Right lobe of liver (tissue), 6 donors: ENCODE data around the gene EIF3F. TPM values are rescaled to one million over a fixed set of nuclear protein-coding genes. Genes with fewer than 3 reads are reported as not detected.

Experiments used
- ATAC-seq, 4 donors: fragments of 200-7000 bp; cut with Tn5 transposase; one replicate each; pipeline ENCODE4 v1.9.1; 2020; ENCODE audit warnings: mild to moderate bottlenecking in 4 of 4, moderate library complexity in 4 of 4
- DNase-seq, 3 donors: peaks; one replicate each; pipeline ENCODE4 v3.0.0-alpha.2; 2020
- H3K27ac ChIP-seq, 3 donors: fragments of 200-600 bp; one replicate each; pipeline ENCODE4 v1.8.0; 2022
- H3K27me3 ChIP-seq, 2 donors: fragments of 200-600 bp; one replicate each; pipeline ENCODE4 v1.8.0; 2022
- H3K36me3 ChIP-seq, 4 donors: fragments of 200-600 bp; sonication (generic) in 1 of 4; one replicate each; pipeline versions ENCODE4 v1.5.1 to v1.8.0; 2017 to 2022; ENCODE audit warnings: control low read depth in 1 of 4
- H3K4me1 ChIP-seq, 4 donors: fragments of 200-600 bp; sonication (generic) in 1 of 4; one replicate each; pipeline versions ENCODE4 v1.5.1 to v1.8.0; 2017 to 2022; ENCODE audit warnings: control low read depth in 1 of 4
- H3K4me3 ChIP-seq, 3 donors: fragments of 200-600 bp; one replicate each; pipeline ENCODE4 v1.8.0; 2022
- H3K9me3 ChIP-seq, 4 donors: fragments of 200-600 bp; sonication (generic) in 1 of 4; one replicate each; pipeline versions ENCODE4 v1.5.1 to v1.8.0; 2017 to 2022; ENCODE audit warnings: control low read depth in 1 of 4
- CTCF ChIP-seq, 4 donors: fragments of 200-600 bp in 3 of 4; fragments of 450-650 bp in 1 of 4; IDR thresholded peaks; one replicate each; pipeline versions ENCODE4 v1.5.1 to v1.8.0; 2016 to 2022; ENCODE audit warnings: antibody characterized with exemption in 4 of 4, mild to moderate bottlenecking in 2 of 4
- POLR2A ChIP-seq: fragments of 450-650 bp; IDR thresholded peaks from one replicate; pipeline ENCODE4 v1.6.1; 2017; ENCODE audit warnings: antibody characterized with exemption, mild to moderate bottlenecking
- WGBS: methylation state at CpG from one replicate; pipeline ENCODE4 v1.1.6; 2018; ENCODE audit warnings: low coverage, low lambda C conversion rate; ENCODE audit not compliant: insufficient coverage; ENCODE audit errors: missing lambda C conversion rate; 5-methylcytosine and 5-hydroxymethylcytosine counted together
- intact Hi-C, 2 donors: fragments of 100-400 bp; cut with DNase I; formaldehyde crosslinking; loops; one replicate each; pipeline versions ENCODE4 v1.11.2 to v1.14.1; 2022
- total RNA-seq, 6 experiments: library from RNA; depleted of rRNA in 2 of 6; stranded (reverse); fragments of >200 nt in 2 of 6; fragmentation: NEBNext Ultra II Directional in 3 of 6; extraction: Animal tissue kit (Norgen Biotek cat#: 25700) in 3 of 6; gene quantifications; one replicate each; pipeline versions ENCODE4 v1.1.0 to v1.2.4, GENCODE V29; 2016 to 2023
- donor health status: DM: no; HTN: yes; CAD: no.
- donor health status: DM: no; HTN: no; CAD: no.
- donor health status: DM: no; HTN: no; CAD: no.
- donor health status: DM: no; HTN: yes; CAD: no.
- donor health status: DM: no; HTN: yes; CAD: no.

Gene EIF3F
- total RNA-seq, 6 experiments from 2014 or later = 69.9 to 97.0 (median 84.0) TPM

GRCh38 chr11:8017894-8018483 is 30.9 kb downstream of the EIF3F start:
- TF ChIP-seq CTCF (IDR thresholded peaks at IDR 0.05) (no peak), POLR2A (no peak)
- 20% methylated on average over 7 of the region's 13 CpGs for WGBS
- Histone ChIP-seq H3K27ac (no peak overlapping the region), H3K36me3 (no peaks in the 10 kb centered on the region), H3K27me3 (no peaks in the 10 kb centered on the region), H3K4me3 (no peak overlapping the region), H3K4me1 (peaks cover 0 to 22% (median 0%) of the 10 kb centered on the region in 4 donors), H3K9me3 (no peaks in the 10 kb centered on the region)
- intact Hi-C loops = no loop called here
- ATAC-seq (no peak), DNase-seq (no peak)

DNA sequence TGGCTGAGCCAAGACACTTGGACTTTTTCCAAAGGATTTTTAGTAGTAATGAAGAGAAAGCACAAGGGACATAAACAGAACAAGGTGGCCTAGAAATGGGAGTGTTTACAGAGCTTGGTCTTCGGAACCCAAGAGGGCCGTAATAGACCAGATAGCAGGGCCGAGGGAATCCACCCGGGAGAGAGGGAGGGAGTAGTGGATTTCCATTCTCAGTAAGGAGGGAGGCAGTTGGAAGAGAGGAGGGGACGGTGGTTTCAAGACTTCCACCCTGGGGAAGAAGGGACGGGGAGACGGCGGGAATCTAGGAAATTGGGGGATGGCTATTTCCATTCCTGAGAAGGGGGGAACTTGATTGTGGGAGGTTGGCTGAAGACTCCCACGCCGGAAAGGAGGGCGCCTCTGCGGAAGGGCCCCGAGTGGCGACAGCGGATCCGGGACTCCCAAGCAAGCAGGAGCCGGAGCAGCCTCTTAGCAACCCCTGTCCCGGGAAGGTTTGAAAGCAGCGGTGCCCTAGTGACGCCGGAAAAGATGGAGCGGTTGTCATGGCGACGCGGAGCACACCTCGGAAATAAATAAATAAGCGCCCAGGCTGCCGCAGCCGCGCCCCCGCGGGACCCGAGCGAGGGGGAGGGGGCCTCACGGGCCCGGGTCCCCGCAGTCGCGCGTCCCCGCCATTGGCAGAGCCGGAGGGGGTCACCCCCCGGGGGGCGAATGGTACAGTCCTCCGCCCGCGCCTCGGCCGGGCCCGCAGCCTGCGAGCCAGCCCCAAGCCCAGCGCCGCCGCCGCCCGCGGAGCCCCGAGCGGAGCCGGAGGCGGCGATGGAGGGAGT is 31.6 kb downstream of the EIF3F start:
- Histone ChIP-seq H3K4me1 (peaks cover 0 to 22% (median 0%) of the 10 kb centered on the region in 4 donors), H3K27me3 (no peaks in the 10 kb centered on the region), H3K9me3 (no peaks in the 10 kb centered on the region), H3K27ac (no peak overlapping the region), H3K4me3 (peak overlapping the region; percentile 40 to 51 (median 46)), H3K36me3 (no peaks in the 10 kb centered on the region)
- 4% methylated on average over 20 of the region's 62 CpGs for WGBS
- intact Hi-C loops = no loop called here
- DNase-seq (peak in 2 of 3 donors; percentile 54 to 61), ATAC-seq (peak; percentile 43 to 57 (median 54))
- TF ChIP-seq CTCF (IDR thresholded peaks at IDR 0.05) (no peak), POLR2A (no peak)

DNA sequence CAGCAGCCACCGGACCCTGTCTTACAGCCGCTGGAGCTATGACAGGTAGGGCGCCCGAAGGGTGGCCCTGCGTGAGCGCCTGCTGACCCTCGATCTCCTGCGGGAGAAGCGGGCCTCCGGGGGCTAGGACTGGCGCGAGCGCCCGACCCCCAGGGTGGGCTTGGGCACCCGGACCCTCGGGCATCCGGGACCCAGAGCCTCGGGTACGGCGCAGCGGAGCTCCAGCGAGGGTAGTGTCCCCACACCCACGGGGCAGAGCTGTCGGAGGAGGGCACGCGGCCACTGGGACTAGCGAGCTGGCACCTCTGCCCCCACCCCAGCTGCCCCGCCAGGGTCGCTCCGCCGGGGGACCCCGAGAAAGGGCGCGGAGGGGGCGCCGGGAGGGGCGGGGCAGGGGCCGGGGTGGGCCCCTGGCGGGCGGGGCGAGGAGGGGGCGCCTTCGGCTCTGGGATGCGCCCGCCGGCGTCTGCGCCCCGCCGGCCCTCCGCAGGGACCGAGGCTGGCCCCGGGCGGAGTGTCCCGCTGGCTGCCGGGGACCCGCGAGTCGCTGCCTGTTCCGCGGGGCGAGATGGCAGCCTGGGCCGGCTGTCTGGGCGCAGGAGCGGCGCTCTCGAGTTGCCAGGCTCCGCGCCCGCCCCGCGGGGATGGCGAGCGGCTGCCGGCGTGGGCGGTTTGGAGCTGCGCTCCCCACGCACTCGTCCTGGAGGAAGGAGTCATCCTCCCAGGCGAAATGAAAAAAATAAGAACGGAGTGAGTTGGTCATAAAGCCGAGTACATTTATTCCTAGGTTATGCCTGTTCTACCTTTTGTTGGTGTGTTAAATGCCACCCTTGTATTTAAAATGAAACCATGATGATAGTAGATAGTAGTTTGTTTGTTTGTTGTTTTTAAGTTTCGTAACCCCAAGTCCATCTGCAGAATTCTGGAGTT is 32.4 kb downstream of the EIF3F start:
- intact Hi-C loops = no loop called here
- H3K36me3 ChIP-seq = no peaks in the 10 kb centered on the region
- no peaks in the 10 kb centered on the region for H3K9me3 ChIP-seq
- ATAC-seq (peak; percentile 53 to 68 (median 62)), DNase-seq (peak in 1 of 3 donors; percentile 42)
- TF ChIP-seq POLR2A = no peak
- no peak for TF ChIP-seq CTCF (IDR thresholded peaks at IDR 0.05)
- H3K27me3 ChIP-seq = no peaks in the 10 kb centered on the region
- no peak overlapping the region for H3K27ac ChIP-seq
- 0% methylated on average over 15 of the region's 84 CpGs for WGBS
- peaks cover 0 to 22% (median 0%) of the 10 kb centered on the region in 4 donors for H3K4me1 ChIP-seq
- peak overlapping the region; percentile 40 to 51 (median 46) for H3K4me3 ChIP-seq

- no peak for ATAC-seq
- DNase-seq = no peak
- Histone ChIP-seq H3K9me3 (no peaks in the 10 kb centered on the region), H3K4me1 (peaks cover 0 to 22% (median 0%) of the 10 kb centered on the region in 4 donors), H3K27me3 (no peaks in the 10 kb centered on the region), H3K36me3 (no peaks in the 10 kb centered on the region), H3K27ac (no peak overlapping the region), H3K4me3 (peak overlapping the region; percentile 40 to 51 (median 46))
- TF ChIP-seq CTCF (IDR thresholded peaks at IDR 0.05) = no peak
- intact Hi-C loops = no loop called here
- WGBS = 42% methylated on average over 6 of the region's 7 CpGs
Observed at GRCh38 chr11:8020244-8020597, 33.1 kb downstream of the EIF3F start.
